HG03432 (cell line): ENCODE results near the gene MTURN.
"Not testable (repeated sequence)": the region's sequence is repeated elsewhere in the genome, so short reads cannot be mapped to it uniquely, and the experiment has no call there.

Source experiments
- ATAC-seq: cut with Tn5 transposase; IDR thresholded peaks from one replicate; pipeline ENCODE4 v1.9.1; 2021; ENCODE audit warnings: mild to moderate bottlenecking, moderate library complexity; ENCODE audit not compliant: unreplicated experiment

Gene MTURN

GRCh38 chr7:30134611-30135300 lies at the start of gene MTURN:
TSS of gene MTURN (plus strand) at chr7:30134986. CDS start at chr7:30135137, 151 bp downstream.
- peak; percentile 91 for ATAC-seq

- ATAC-seq: no peak
Measured at GRCh38 chr7:30086529-30086928, 48.3 kb upstream of the MTURN start.

GRCh38 chr7:30087371-30087770 lies 47.4 kb upstream of the MTURN start:
- ATAC-seq: no peak

GRCh38 chr7:30088362-30088761 lies 46.4 kb upstream of the MTURN start:
- no peak for ATAC-seq

GRCh38 chr7:30090111-30090510 lies 44.7 kb upstream of the MTURN start:
- ATAC-seq: no peak

GRCh38 chr7:30091491-30091912 lies 43.3 kb upstream of the MTURN start:
- no peak for ATAC-seq

GRCh38 chr7:30091987-30092386 lies 42.8 kb upstream of the MTURN start:
- ATAC-seq: no peak

- no peak for ATAC-seq
Measured at GRCh38 chr7:30093420-30093952, 41.3 kb upstream of the MTURN start.

GRCh38 chr7:30098599-30098998 lies 36.2 kb upstream of the MTURN start:
- ATAC-seq: not testable (repeated sequence)

- no peak for ATAC-seq
Measured at GRCh38 chr7:30102281-30102680, 32.5 kb upstream of the MTURN start.

GRCh38 chr7:30104157-30104556 lies 30.6 kb upstream of the MTURN start:
- ATAC-seq: no peak

- ATAC-seq: no peak
Measured at GRCh38 chr7:30112103-30112713, 22.6 kb upstream of the MTURN start.

GRCh38 chr7:30113144-30113543 lies 21.6 kb upstream of the MTURN start:
- no peak for ATAC-seq

GRCh38 chr7:30114536-30115238 lies 20.1 kb upstream of the MTURN start:
- no peak for ATAC-seq

GRCh38 chr7:30115709-30116297 lies 19.0 kb upstream of the MTURN start:
- no peak for ATAC-seq

GRCh38 chr7:30116771-30117170 lies 18.0 kb upstream of the MTURN start:
- ATAC-seq: no peak

- ATAC-seq: no peak
Measured at GRCh38 chr7:30117896-30118295, 16.9 kb upstream of the MTURN start.

GRCh38 chr7:30119890-30120577 lies 14.8 kb upstream of the MTURN start:
- ATAC-seq: no peak

- no peak for ATAC-seq
Measured at GRCh38 chr7:30133736-30134610, 813 bp upstream of the MTURN start.
